HG03457 (cell line): ENCODE measurements around the gene CAMTA1.
"Not testable (repeated sequence)": the region's sequence is repeated elsewhere in the genome, so short reads cannot be mapped to it uniquely, and the experiment has no call there.

Experiments used
- ATAC-seq: cut with Tn5 transposase; IDR thresholded peaks from one replicate; pipeline ENCODE4 v1.9.1; 2021; ENCODE audit warnings: moderate number of reproducible peaks; ENCODE audit not compliant: unreplicated experiment

Gene CAMTA1

DNA sequence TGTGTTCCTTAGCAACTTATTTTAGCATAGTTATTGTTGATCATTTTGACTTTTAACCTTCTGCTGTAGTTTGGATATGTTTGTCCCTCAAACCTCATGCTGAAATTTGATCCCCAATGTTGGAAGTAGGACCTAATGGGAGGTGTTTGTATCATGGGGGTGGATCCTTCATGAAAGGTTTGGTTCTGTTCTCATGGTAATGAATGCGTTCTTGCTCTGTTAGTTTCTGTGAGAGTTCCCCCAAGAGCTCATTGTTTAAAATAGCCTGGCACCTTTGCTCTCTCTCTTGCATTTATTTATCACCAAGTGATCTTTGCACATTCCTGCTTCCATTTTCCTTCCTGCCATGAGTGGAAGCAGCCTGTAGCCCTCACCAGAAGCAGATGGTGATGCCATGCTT is 613.7 kb downstream of the CAMTA1 start:
- no peak for ATAC-seq

DNA sequence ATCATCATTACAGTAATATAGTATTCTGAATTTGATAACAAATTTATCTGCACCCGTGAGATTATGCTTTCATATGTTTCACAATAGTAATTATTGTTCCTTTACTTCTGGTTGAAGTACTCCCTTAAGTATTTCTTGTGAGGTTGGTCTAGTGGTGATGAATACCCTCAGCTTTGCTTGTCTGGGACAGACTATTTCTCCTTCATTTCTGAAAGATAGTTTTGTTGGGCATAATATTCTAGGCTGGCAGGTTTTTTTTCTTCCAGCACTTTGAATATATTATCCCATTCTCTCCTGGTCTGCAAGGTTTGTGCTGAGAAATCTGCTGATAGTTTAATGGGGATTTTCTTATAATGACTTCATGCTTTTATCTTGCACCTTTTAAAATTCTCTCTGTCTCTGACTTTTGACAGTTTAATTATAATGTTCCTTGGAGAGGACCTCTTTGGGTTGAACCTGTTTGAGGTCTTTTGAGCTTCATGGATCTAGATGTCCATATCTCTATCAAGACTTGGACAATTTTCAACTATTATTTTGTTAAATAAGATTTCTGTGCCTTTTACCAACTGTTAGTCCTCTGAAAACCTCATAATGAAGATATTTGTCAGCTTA is 614.4 kb downstream of the CAMTA1 start:
- ATAC-seq: no peak

DNA sequence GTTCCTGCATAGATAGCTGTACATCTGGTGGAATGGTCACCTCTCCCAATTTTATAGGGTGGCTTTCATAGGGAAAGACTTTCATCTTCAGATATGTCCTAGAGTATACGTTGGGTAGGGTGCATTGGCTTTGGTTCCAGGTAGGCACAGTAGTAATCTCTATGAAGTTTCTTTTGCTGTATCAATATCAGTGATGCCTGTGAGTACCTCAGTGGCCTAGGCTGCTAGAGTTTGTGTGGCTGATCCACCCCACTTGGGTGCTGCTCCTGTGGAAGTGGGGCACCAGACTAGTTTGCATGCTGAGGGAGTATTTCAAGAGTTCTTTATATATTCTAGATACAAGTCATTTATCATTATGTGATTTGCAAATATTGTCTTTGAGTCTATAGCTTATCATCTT is 615.3 kb downstream of the CAMTA1 start:
- ATAC-seq: no peak

DNA sequence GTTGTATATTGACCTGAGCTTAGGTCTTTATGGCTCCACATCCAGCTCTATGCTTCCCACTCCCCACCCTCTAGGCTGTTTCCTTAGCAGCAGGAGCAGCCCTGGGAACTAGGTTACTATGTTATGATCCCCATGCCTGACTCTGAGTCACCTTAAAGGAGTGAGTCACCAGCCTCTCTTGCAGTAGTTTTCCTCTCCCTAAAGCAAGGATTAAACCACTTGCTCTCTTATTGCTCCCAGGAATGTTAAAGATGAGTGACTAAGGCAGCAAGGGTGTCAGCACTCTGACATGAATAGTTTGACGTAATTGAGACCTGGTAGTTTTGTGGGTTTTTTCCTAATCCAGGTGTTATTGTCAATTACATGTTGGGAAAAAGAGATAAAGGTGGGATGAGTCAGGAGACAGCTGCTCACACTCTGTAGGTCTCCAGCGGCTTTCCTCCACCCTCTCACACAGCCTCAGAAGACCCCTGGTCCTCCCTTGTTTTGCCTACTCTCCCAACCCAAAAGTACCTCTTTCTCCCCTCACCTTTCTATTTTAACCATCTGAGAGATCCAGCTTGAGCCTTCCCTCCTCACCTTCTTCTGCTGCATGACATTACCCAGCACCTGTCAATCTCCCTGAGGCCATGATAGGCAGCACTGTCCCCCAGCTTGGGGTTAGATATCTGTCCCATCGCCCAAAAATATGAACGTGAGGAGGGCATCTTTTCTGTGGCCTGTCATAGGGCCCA is 616.7 kb downstream of the CAMTA1 start:
- no peak for ATAC-seq

DNA sequence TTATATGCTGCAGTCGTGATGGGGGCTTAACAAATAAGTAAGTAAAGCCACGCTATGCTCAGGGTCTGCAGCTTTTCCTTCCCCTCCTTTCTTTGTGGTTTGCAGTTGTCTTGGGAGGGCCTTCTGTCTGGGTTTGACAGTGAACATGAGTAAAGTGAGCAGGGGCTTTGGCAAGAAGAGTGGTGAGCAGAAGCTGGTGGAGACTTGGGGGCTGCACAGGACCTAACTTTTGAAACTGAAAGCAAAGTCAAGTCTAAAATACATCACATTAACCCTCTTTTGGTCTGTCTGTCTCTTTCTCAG is 617.2 kb downstream of the CAMTA1 start:
- no peak for ATAC-seq

DNA sequence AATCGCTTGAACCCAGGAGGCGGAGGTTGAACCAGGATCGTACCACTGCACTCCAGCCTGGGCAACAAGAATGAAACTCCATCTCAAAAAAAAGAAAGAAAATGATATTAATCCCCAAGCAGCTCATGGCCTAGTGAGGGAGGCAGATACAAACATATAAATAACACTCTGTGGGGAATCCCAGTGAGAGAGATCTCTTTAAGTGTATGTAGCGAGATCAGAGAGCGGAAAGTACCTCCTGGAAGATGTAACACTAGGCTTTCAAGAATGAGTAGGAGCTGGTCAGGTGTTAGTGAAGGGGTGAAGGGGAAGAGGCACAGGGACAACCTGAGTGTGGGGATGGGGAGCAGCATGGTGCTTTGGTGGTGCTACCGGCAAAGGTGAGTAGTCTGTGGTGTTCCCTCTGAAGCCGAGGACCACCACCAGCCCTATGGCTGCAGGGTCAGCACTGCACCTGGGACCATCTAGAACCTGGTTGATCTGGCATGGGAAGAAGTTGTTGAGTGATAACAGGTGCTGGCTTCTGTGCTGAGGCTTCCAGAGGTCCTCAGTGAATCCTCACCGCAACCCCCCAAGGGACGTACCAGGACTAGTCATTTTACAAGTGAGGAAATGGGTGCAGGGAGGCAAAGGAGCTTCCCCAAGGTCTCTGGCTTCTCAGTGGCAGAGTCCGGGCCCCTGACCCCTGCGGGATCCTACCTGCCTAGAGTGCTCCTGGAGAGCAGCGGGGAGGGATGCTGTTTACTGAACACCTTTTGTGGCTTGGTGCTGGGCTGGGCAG is 618.2 kb downstream of the CAMTA1 start:
- ATAC-seq: no peak

DNA sequence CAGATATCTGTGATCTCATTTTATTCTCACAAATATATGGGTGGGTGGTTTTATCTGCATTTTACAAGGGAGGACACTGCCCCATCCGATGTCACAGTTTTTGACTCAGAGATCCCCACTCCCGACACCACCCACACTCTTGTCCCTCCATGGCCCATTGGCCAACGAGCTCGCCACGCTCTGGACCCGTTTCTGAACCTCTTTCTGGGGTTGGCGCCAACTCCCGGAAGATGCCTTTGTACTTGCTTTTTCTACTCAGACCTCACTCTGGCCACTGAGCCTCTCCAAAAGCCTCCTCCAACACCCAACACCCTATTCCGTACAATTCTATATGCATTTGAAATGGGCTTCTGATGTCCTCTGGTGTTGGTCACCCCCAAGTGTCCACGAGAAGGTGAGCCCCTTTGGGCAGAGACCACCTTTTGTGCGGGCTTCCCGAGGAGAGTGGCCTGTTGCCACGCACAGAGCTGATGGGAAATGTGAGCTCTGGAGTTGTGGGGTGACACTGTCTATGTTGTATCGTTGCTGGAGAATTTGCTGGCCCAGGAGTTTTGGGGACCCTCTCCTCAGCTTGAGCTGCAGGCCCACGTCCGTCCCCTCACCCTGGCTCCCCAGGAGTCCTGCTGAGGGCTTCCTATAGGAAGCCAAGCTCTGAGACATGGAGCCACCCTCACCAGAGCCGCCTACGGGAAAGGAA is 618.9 kb downstream of the CAMTA1 start:
- ATAC-seq: no peak

DNA sequence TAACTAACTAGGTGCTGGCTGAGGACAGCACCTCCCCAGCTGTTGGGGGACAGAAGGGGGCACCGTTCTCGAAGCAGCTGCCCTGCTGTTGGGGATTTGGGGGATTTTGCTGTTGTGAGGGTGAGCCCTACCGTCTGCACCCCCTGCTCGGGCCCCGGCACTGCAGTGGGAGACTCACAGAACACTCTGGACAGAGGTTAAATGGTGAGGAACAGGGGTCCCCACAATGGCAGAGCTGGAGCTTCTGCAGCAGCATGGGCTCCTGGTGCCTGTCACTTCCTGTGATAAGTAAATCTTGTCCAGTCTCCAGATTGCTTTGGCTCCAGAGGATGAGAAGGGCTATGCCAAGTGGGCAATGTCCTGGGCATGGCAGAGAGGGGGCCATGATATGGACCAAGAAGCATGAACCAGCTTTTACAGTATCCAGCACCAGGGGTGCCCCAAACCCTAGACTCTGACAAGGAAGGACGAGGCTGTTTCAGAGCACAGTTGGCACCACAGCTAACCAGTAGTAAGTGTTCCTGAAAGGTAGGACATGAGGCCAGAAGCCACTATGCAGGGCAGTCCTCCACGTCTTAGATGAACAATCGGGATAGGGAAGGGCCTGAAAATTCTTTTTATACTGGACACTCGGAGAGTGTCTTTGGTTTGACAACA is 620.7 kb downstream of the CAMTA1 start:
- ATAC-seq: no peak

DNA sequence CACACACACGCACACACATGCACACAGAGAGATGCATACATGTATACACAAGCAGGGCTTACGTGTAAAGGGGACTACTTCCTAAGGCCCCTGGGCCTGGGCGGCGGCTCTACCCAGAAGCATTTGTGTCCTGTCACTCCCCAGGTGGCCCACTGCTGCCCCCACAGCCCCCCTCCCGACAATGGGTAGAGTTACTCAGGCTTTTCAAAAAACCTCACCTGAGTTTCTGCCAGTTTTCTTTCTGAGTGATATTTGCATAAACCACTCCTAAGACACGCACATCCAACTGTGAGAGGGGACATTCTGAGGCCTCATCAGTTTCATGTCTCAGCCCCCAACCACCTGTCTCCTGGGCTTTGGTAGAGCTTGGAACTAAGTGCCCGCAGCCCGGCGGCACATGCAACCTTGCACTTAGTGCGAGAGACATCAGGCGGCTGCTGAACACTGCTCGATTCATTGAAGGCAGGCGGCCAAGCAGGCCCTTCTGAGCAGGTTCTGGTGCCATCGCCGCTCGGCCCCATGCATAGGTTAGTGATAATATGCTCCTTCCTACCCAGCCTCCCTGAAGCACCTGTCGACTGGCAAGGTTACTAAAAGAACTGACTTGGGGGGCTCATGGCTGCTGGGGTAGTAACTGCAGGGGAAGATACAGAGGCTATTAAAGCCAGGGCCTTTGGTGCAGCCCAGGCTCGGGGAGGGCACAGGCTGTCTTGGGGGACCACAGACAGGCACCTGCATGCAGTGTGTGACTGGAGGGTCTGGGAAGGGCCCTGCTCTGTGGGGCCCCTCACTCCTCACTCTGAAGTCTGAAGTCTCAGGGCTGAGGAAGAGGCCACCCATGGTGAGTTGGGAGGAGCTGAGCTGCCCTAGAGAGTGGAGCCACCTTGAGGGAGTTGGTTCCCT is 621.6 kb downstream of the CAMTA1 start:
- no peak for ATAC-seq

DNA sequence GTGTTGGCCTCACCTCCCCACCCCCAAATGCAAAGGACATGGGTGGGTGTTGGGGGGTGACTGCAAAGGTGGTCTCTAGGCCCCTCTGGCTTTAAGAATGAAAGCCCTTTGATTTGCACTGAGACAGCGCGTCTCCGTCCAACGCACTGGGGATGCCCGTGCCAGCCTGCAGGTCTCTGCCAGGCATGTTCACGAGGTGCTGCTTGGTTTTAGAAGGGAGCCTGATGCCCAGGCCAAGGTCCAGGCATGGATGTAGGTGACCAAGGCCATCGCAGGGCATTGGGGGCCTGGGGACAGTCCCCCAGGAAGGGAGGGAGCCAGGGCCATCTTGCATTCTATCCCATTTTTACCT is 622.3 kb downstream of the CAMTA1 start:
- no peak for ATAC-seq

DNA sequence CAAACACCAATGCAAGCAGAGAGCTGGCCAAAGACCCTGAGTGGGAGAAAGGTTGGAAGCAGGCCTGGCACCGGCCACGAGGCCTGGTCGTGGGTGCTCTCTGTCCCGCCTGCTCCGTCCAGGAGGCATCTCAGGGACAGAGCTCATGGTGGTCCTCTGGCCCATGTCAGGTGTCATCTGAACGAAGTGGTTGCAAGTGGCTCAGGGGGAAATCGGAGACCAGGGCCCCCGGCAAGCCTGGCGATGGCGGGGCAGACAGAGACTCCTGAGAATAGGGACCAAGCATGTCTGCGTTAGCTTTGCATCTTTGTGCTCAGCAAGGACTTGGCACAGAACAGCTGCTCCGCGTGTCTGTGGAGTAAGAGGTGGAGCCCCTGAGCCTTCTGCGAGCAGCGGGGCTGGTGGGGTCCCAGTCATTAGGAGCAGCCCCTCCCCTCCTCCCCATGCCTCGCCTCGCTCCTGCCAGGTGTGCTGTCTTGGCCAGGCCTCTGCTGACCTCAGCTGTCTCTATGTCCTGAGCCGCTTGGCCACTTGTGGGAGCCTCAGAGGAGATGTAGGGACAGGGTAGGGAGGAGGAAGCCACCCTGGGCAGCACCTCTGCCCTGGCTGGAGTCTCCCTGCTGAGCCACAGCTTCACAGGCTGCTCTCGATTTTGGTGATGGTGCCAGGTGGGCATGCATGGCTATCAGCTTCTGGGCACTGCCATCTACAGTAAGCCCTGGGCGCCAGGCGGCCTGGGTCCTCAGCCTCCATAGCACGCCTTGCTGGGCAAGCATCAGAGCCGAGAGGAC is 622.9 kb downstream of the CAMTA1 start:
- no peak for ATAC-seq

DNA sequence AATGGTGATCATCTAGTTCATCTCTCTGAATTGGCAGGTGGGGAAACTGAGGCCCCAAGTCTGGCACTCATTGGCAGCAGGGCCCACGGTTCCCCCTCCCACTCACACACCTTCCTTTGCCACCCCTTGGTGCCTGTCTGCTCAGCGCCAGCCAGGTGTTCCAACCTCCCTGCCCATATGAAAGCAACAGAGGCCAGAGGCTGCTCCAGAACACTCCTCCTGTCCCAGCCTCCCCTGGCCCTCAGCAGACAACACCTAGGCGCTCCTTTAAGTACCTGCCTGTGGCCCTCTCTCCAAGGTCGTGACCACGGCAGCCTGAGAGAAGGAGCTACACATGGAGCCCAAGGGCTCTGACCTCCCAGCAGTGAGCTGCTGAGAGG is 623.5 kb downstream of the CAMTA1 start:
- ATAC-seq: no peak

DNA sequence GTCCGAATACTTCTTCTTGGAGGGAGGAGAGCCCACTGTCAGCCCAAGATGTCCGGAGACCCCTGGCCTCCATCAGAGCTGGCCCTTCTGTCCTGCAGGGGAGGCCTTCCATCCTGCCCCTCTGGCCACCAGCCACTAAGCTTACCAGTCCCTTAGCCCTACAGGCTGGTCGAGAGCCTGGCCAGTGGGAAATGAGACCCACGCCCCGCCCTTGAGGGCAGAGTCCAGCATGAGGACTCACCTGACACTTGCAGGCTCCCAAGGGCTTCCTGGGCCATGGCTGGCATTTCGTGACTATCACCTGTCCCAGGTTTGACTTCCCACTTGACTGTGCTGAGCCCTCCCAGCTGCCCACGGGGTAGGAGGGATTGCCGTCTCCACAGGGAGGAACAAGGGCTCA is 624.0 kb downstream of the CAMTA1 start:
- no peak for ATAC-seq

DNA sequence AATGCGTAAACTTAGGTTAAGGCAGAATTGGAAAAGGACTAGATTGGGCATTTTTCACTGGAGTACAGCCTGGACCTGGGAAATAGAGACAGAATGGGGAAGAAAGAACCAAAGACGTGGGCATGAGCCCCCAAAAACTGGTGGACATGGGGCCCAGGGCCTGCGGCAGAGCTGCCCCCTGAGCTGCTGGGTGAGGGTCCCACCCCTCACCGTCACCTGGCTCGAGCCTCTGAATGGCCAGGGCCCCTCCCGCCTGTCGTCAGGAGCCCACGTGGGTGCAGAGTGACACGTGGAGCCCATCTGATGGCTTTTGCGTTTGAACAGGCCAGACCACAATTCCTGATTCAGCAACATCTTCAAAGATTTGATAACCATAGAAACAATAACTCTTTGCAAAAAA is 624.9 kb downstream of the CAMTA1 start:
- ATAC-seq: no peak

DNA sequence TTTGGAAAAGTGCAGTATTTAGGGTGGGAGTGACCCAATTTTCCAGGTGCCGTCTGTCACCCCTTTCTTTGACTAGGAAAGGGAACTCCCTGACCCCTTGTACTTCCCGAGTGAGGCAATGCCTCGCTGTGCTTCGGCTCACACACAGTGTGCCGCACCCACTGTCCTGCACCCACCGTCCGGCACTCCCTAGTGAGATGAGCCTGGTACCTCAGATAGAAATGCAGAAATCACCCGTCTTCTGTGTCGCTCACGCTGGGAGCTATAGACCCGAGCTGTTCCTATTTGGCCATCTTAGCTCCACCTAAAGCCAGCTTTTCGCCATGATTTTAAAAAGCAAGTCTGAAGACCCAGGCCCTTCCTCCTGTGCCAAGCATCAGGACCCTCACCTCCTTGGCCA is 632.4 kb downstream of the CAMTA1 start:
- ATAC-seq: not testable (repeated sequence)

DNA sequence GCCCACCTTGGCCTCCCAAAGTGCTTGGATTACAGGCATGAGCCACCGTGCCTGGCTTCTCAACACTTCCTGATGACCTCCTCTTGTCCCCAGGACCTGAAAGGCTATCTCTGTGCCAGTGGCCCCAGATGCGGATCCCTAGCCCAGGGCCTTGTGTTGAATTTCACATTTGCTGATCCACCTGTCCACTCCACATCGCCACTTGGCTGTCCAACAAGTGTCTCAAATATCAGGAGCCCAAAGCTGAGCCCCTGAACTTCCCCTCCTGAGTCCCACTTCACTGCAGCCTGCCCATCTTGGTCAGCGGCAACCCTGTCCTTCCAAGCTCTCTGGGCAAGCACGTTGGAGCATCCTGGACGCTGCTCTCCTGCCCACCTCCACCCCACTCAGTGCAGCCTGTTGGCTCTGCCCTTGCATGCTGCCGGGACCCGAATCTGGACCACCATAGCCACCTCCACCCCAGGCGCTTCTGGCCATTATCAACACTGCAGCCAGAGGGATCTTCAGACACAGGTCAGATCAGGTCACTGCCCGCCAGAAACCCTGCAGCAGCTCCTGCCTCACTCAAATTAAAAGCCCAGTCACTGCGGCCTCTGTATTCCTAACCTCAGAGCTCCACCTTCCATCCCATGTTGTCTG is 633.3 kb downstream of the CAMTA1 start:
- no peak for ATAC-seq

DNA sequence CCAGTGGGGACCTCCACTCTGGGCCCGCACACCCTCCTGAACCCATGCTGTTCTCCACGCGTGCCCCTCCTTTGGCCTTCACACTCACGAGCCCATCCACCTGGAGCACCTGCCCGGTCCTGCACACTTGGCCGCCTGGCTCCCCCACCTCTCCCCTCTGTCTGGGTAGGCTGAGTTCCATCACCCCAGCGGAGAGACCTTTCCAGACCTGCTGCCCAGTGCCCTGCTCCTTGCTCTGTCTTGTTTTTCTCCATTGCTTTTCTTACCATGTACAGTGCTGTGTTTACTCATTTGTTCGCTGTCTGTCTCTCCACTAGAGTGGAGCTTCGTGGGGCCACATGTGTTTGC is 634.8 kb downstream of the CAMTA1 start:
- no peak for ATAC-seq

DNA sequence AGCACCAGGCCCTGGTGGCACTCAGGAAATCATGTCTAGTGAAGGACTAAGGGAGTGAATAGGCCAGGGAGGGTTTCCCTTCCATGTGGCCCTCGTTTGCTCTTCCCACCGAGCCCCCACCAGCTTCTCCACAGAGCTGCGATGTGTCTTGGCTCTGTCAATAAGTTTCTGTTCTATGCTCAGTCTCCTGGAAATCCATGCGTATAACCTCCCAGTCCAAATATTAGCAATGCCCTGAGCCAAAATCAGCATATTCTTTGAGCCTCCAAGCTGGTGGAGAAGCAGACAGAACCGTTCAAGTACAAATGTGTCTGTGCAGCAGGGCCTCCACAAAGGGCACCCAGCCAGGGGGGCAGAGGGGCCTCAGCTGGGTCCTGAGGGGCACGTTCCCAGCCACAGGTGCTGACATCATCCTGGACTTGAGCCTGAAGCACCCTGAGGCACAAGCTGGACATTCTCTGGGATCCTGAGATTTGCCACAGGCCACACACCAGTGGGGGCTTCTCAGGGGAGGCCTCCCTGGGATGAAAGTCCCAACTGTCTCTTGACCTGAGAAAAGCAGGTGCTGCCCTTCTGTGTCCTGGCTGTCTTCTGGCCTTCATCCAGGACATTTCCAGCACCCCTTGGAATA is 635.3 kb downstream of the CAMTA1 start:
- ATAC-seq: no peak
